Measurements from ENCODE around the gene CLIC1.

DNA sequence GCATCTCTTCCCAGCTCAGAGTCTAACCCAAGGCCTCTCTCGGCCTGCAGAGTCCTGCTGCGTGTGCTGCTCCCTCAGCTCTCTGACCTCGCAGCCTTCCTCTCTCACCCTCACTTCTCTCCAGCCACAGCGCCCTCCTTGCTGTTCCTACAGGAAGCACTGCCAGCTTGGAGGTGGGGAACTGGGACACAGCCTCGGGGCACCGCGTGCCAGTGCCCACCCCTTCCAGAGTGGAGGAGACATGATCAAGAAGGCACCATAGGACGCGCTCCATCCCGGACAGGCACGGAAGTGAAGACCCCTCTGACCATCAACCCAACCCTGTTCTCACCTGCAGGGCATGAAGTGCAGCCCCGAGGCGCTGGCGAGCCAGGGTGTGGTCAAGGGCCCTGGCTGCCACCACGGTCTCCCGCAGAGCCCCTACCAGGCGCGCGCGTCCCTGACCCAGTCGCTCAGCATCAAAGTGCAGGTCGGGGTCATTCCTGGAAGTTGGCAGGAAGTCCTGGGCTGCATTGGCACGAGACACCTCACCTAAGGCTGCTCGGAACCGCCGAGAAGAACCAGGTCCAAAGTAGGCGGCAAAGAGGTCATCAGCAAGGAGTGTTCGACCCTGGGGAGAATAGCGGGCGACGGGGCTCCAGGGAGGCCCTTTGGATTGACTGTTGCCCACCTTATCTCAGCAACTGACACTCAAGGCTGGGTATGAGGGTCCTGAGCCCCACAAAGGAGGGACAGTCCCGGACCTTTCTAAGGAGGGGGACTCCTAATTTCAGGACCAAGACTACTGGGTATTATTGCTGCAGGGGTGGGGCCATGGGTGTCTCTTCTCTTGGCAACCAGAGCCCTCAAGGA is 39.5 kb upstream of the CLIC1 start:
- TF ChIP-seq, protein P1, sequence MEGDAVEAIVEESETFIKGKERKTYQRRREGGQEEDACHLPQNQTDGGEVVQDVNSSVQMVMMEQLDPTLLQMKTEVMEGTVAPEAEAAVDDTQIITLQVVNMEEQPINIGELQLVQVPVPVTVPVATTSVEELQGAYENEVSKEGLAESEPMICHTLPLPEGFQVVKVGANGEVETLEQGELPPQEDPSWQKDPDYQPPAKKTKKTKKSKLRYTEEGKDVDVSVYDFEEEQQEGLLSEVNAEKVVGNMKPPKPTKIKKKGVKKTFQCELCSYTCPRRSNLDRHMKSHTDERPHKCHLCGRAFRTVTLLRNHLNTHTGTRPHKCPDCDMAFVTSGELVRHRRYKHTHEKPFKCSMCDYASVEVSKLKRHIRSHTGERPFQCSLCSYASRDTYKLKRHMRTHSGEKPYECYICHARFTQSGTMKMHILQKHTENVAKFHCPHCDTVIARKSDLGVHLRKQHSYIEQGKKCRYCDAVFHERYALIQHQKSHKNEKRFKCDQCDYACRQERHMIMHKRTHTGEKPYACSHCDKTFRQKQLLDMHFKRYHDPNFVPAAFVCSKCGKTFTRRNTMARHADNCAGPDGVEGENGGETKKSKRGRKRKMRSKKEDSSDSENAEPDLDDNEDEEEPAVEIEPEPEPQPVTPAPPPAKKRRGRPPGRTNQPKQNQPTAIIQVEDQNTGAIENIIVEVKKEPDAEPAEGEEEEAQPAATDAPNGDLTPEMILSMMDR (IDR thresholded peaks at IDR 0.05), result no peak
- no peak for TF ChIP-seq EZH2 (IDR thresholded peaks at IDR 0.05)

Data from neural progenitor cell (in vitro differentiated cells).